ENCODE data around the gene PSMA6. TPM values are rescaled to one million over a fixed set of nuclear protein-coding genes. Genes with fewer than 3 reads are reported as not detected.

Gene PSMA6
- total RNA-seq, 6 experiments from 2014 or later: 66.9 to 122 (median 81.1) TPM

GRCh38 chr14:35286707-35287106 is 5.5 kb upstream of the PSMA6 start:
- TF ChIP-seq CTCF (IDR thresholded peaks at IDR 0.05) (no peak), POLR2A (IDR thresholded peaks at IDR 0.05) (no peak)
- no peaks in the 10 kb centered on the region for H3K9me3 ChIP-seq
- H3K4me1 ChIP-seq: peaks cover 0 to 14% (median 5%) of the 10 kb centered on the region in 4 donors
- H3K27ac ChIP-seq: peak overlapping the region in 1 of 3 donors; percentile 43
- no peak for DNase-seq
- H3K36me3 ChIP-seq: no peaks in the 10 kb centered on the region
- no peak for ATAC-seq
- no peak overlapping the region for H3K4me3 ChIP-seq
- intact Hi-C loops (cut with DNase I): no loop called here
- no peaks in the 10 kb centered on the region for H3K27me3 ChIP-seq
- WGBS (ENCODE audit: insufficient coverage, low coverage, low lambda C conversion rate, missing lambda C conversion rate): 56% methylated on average over 1 of the region's 1 CpG

- no peaks in the 10 kb centered on the region for H3K36me3 ChIP-seq
- H3K4me1 ChIP-seq: peaks cover 0 to 14% (median 5%) of the 10 kb centered on the region in 4 donors
- H3K27ac ChIP-seq: peak overlapping the region; percentile 16 to 47 (median 43)
- TF ChIP-seq POLR2A (IDR thresholded peaks at IDR 0.05) (no peak), CTCF (IDR thresholded peaks at IDR 0.05) (no peak)
- intact Hi-C loops (cut with DNase I): no loop called here
- 20% methylated on average over 8 of the region's 8 CpGs for WGBS (ENCODE audit: insufficient coverage, low coverage, low lambda C conversion rate, missing lambda C conversion rate)
- H3K27me3 ChIP-seq: no peaks in the 10 kb centered on the region
- DNase-seq (peak; percentile 70 to 91 (median 79)), ATAC-seq (peak; percentile 47 to 64 (median 50))
- H3K9me3 ChIP-seq: no peaks in the 10 kb centered on the region
- H3K4me3 ChIP-seq: no peak overlapping the region
These were observed 4.7 kb upstream of the PSMA6 start for GRCh38 chr14:35287431-35288013.

GRCh38 chr14:35289623-35290022 is 2.6 kb upstream of the PSMA6 start:
- Histone ChIP-seq H3K27me3 (no peaks in the 10 kb centered on the region), H3K27ac (no peak overlapping the region), H3K36me3 (no peaks in the 10 kb centered on the region), H3K4me1 (peaks cover 0 to 31% (median 8%) of the 10 kb centered on the region in 4 donors), H3K9me3 (no peaks in the 10 kb centered on the region), H3K4me3 (no peak overlapping the region)
- DNase-seq (no peak), ATAC-seq (no peak)
- intact Hi-C loops (cut with DNase I): no loop called here
- TF ChIP-seq CTCF (IDR thresholded peaks at IDR 0.05) (no peak), POLR2A (IDR thresholded peaks at IDR 0.05) (no peak)
- WGBS (ENCODE audit: insufficient coverage, low coverage, low lambda C conversion rate, missing lambda C conversion rate): 100% methylated on average over 1 of the region's 3 CpGs

GRCh38 chr14:35292770-35293561 is 784 bp downstream of the PSMA6 start:
- H3K27me3 ChIP-seq: no peaks in the 10 kb centered on the region
- 2% methylated on average over 12 of the region's 14 CpGs for WGBS (ENCODE audit: insufficient coverage, low coverage, low lambda C conversion rate, missing lambda C conversion rate)
- H3K9me3 ChIP-seq: no peaks in the 10 kb centered on the region
- ATAC-seq: peak in 2 of 4 donors; percentile 0 to 12
- H3K4me1 ChIP-seq: peaks cover 0 to 35% (median 15%) of the 10 kb centered on the region in 4 donors
- no peaks in the 10 kb centered on the region for H3K36me3 ChIP-seq
- peak overlapping the region; percentile 86 to 93 (median 92) for H3K27ac ChIP-seq
- intact Hi-C loops (cut with DNase I): no loop called here
- TF ChIP-seq POLR2A (IDR thresholded peaks at IDR 0.05): no peak
- no peak for TF ChIP-seq CTCF (IDR thresholded peaks at IDR 0.05)
- DNase-seq: no peak
- peak overlapping the region; percentile 82 to 92 (median 89) for H3K4me3 ChIP-seq
